Measurements from ENCODE around the gene INTS11. TPM values are rescaled to one million over a fixed set of nuclear protein-coding genes. Genes with fewer than 3 reads are reported as not detected.

INTS11 gene
- total and polyA plus RNA-seq, 2 of the 13 experiments (the other 11 are each of a cell fraction or from before 2014, with no cell fraction given) = 52.8 to 94.8 TPM

- TF ChIP-seq, protein P1, sequence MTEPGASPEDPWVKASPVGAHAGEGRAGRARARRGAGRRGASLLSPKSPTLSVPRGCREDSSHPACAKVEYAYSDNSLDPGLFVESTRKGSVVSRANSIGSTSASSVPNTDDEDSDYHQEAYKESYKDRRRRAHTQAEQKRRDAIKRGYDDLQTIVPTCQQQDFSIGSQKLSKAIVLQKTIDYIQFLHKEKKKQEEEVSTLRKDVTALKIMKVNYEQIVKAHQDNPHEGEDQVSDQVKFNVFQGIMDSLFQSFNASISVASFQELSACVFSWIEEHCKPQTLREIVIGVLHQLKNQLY (CRISPR knock-in tag; IDR thresholded peaks at IDR 0.05) = no peak
- TF ChIP-seq MXD3 (CRISPR knock-in tag; IDR thresholded peaks at IDR 0.05) (peak; percentile 80; the same call in 1 of the 2 replicates), KDM5A (IDR thresholded peaks at IDR 0.05; ENCODE audit: borderline replicate concordance, low read length) (no peak), NFATC3 (CRISPR knock-in tag; IDR thresholded peaks at IDR 0.05) (no peak), ZNF235 (CRISPR knock-in tag; IDR thresholded peaks at IDR 0.05; ENCODE audit: borderline replicate concordance) (peak; percentile 80; the same call in 1 of the 2 replicates), ZNF580 (CRISPR knock-in tag; IDR thresholded peaks at IDR 0.05; ENCODE audit: borderline replicate concordance, low read depth) (0 out of 2 replicates have a peak, but pooled peaks have one; percentile 30), ZNF629 (CRISPR knock-in tag; conservative IDR thresholded peaks at IDR 0.05) (no peak), MAZ (IDR thresholded peaks at IDR 0.05; ENCODE audit: borderline replicate concordance, low read depth, low read length) (no peak), MAZ (CRISPR knock-in tag; IDR thresholded peaks at IDR 0.05; ENCODE audit: low read depth) (peak; percentile 52; the same call in 1 of the 2 replicates), ZFY (CRISPR knock-in tag; IDR thresholded peaks at IDR 0.05) (no peak), ZNF331 (CRISPR knock-in tag; IDR thresholded peaks at IDR 0.05) (peak; percentile 66; the same call in 1 of the 2 replicates), NR2C2 (CRISPR knock-in tag; IDR thresholded peaks at IDR 0.05; ENCODE audit: borderline replicate concordance) (no peak), ATF1 (CRISPR knock-in tag; IDR thresholded peaks at IDR 0.05) (no peak), ZNF720 (CRISPR knock-in tag; IDR thresholded peaks at IDR 0.05) (no peak; the same call in 1 of the 2 replicates), U2AF2 (IDR thresholded peaks at IDR 0.05; ENCODE audit: low read depth, low read length) (no peak), ZNF24 (IDR thresholded peaks at IDR 0.05) (no peak), ZNF75D (CRISPR knock-in tag; IDR thresholded peaks at IDR 0.05; ENCODE audit: borderline replicate concordance) (peak; percentile 52; the same call in 1 of the 2 replicates), ZNF7 (CRISPR knock-in tag; IDR thresholded peaks at IDR 0.05) (0 out of 2 replicates have a peak, but pooled peaks have one; percentile 18), RFX3 (CRISPR knock-in tag; IDR thresholded peaks at IDR 0.05) (no peak), SRSF4 (IDR thresholded peaks at IDR 0.05; ENCODE audit: low read depth, low read length, poor library complexity, severe bottlenecking) (no peak), ZBTB42 (CRISPR knock-in tag; IDR thresholded peaks at IDR 0.05) (no peak), ZNF382 (CRISPR knock-in tag; IDR thresholded peaks at IDR 0.05; ENCODE audit: borderline replicate concordance) (no peak), ZNF850 (CRISPR knock-in tag; conservative IDR thresholded peaks at IDR 0.05) (no peak), SSRP1 (CRISPR knock-in tag; IDR thresholded peaks at IDR 0.05) (no peak)
- TF ChIP-seq, protein P2, sequence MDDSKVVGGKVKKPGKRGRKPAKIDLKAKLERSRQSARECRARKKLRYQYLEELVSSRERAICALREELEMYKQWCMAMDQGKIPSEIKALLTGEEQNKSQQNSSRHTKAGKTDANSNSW (CRISPR knock-in tag; IDR thresholded peaks at IDR 0.05; ENCODE audit: borderline replicate concordance) = no peak
- TF ChIP-seq, protein P3, sequence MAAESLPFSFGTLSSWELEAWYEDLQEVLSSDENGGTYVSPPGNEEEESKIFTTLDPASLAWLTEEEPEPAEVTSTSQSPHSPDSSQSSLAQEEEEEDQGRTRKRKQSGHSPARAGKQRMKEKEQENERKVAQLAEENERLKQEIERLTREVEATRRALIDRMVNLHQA (CRISPR knock-in tag; IDR thresholded peaks at IDR 0.05) = no peak
Measured at GRCh38 chr1:1334835-1335234, 10.4 kb upstream of the INTS11 start (continued).
